ENCODE data around the gene TMPRSS13. TPM values are rescaled to one million over a fixed set of nuclear protein-coding genes. Genes with fewer than 3 reads are reported as not detected.

The TMPRSS13 gene
- total and polyA plus RNA-seq, 2 of the 13 experiments (the other 11 are each of a cell fraction or from before 2014, with no cell fraction given) = not detected

DNA sequence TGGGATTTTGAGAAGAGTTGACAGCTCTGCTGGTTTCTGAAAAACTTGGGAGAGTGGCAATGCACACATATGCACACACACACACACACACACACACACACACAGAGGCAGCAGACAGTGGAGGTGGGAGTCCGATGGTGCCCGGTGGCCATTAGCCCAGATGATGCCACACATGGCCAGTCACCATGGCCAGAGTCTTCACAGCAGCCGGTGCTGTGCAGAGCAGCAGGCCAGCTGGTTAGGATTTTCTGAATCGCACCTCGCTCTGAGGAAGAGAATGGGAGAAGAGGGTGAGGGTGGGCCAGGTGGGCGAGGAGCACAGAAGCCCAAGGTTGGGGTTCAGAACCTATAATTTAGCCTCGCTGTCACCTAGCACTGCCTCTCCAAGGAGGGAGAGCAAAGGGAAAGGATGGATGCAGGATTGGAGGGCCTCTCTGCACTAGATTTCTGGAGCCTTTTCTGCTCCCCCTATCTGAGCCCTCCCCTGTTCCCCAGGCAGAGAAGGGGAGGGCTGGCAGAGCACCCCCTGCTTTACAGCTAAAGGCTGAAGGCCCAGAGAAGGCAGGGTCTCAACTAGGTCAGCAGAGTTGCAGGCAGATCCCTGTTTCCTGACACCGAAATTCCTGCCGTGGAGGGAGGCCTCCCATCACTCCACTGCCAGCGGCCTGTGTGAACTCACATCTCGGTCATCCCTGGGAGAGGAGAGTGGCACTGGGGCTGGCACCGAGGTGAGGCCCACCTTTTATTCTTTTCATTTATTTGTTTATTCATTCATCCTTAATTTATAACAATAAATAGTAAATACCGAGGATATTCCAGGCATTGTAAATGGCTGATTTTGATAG is 27.0 kb downstream of the TMPRSS13 start:
- TF ChIP-seq ZNF720 (CRISPR knock-in tag; IDR thresholded peaks at IDR 0.05) = no peak
- no peak overlapping the region for H3K27ac ChIP-seq (ENCODE audit: extremely low read length, insufficient read depth, low read length)
- intact Hi-C loops (cut with micrococcal nuclease; ENCODE audit: unreplicated experiment) (loop anchor here (10.0 kb wide), 1 partner anchor 57 kb away; no protein-coding TSS in a partner anchor), in situ Hi-C loops (cut with HindIII; ENCODE audit: extremely low pct_ligation_motif_present, low pct_unique_long_range_greater_than_20kb) (no loop called here)
- DNase-seq (ENCODE audit: low spot score) (no peak), ATAC-seq (no peak), FAIRE-seq (no peak)
- no peaks in the 10 kb centered on the region for H3K36me3 ChIP-seq (replicated peaks in 1 of 2; ENCODE audit: control insufficient read depth in 1 of 2, insufficient read depth in 2 of 2, low read length in 2 of 2)
- no peaks in the 10 kb centered on the region for H4K20me1 ChIP-seq (ENCODE audit: insufficient read depth, low read length)
- H2AFZ ChIP-seq (ENCODE audit: low read length) = no peak overlapping the region
- H3K4me3 ChIP-seq (replicated peaks in 1 of 3; ENCODE audit: insufficient read depth in 1 of 3, low read depth in 2 of 3, low read length in 3 of 3) = no peak overlapping the region
- no peaks in the 10 kb centered on the region for H3K9me3 ChIP-seq (ENCODE audit: low read length)
- no peak overlapping the region for H3K4me2 ChIP-seq (ENCODE audit: low read depth, low read length)
- no peak overlapping the region for H3K9ac ChIP-seq (ENCODE audit: insufficient read depth, low read depth, low read length)
- no peaks in the 10 kb centered on the region for H3K79me2 ChIP-seq (ENCODE audit: insufficient read depth, low read length)
- CTCF ChIA-PET (ENCODE audit: low intra/inter-chr PET ratio, low total read pairs) = no interaction called here
- H3K27me3 ChIP-seq (ENCODE audit: control insufficient read depth in 1 of 2, insufficient read depth in 2 of 2, low read length in 2 of 2) = peaks cover 4 to 62% of the 10 kb centered on the region in 2 experiments; a peak in 3 of 5 replicates
- WGBS (ENCODE audit: low lambda C conversion rate) = 17% methylated on average over 12 of the region's 13 CpGs
- POLR2A ChIA-PET = no interaction called here
- BruUV-seq (replicated peaks) = no TSS peak
- no peaks in the 10 kb centered on the region for H3K4me1 ChIP-seq (ENCODE audit: insufficient read depth, low read length)

DNA sequence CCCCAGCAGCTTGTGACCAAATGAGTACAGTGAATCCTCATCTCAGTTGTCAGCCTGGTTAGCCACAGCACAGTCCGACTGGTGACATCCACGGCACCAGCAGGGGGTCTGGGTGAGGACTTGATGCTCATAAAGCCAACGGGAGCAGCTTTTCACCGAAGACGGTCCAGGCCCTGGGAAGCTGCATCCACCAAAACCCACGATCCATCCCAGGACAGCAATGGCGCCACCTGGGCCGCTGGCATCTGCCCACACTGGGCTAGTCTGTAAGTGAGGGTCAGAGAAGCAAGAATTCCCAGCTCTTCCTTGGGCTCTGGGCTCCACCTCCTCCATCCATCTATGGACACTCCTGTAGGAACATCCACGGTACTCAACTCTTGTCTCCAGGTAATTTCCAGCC is 27.6 kb downstream of the TMPRSS13 start:
- BruUV-seq (replicated peaks) = no TSS peak
- no peak for FAIRE-seq
- Histone ChIP-seq H3K36me3 (replicated peaks in 1 of 2; ENCODE audit: control insufficient read depth in 1 of 2, insufficient read depth in 2 of 2, low read length in 2 of 2) (no peaks in the 10 kb centered on the region), H3K79me2 (ENCODE audit: insufficient read depth, low read length) (no peaks in the 10 kb centered on the region), H3K27me3 (ENCODE audit: control insufficient read depth in 1 of 2, insufficient read depth in 2 of 2, low read length in 2 of 2) (peaks cover 4 to 63% of the 10 kb centered on the region in 2 experiments; a peak in 3 of 5 replicates), H3K9me3 (ENCODE audit: low read length) (no peaks in the 10 kb centered on the region), H4K20me1 (ENCODE audit: insufficient read depth, low read length) (no peaks in the 10 kb centered on the region), H3K4me2 (ENCODE audit: low read depth, low read length) (no peak overlapping the region), H3K27ac (ENCODE audit: extremely low read length, insufficient read depth, low read length) (no peak overlapping the region), H3K9ac (ENCODE audit: insufficient read depth, low read depth, low read length) (no peak overlapping the region), H2AFZ (ENCODE audit: low read length) (no peak overlapping the region), H3K4me3 (replicated peaks in 1 of 3; ENCODE audit: insufficient read depth in 1 of 3, low read depth in 2 of 3, low read length in 3 of 3) (no peak overlapping the region), H3K4me1 (ENCODE audit: insufficient read depth, low read length) (no peaks in the 10 kb centered on the region)
- in situ Hi-C loops (cut with HindIII; ENCODE audit: extremely low pct_ligation_motif_present, low pct_unique_long_range_greater_than_20kb) (no loop called here), intact Hi-C loops (cut with micrococcal nuclease; ENCODE audit: unreplicated experiment) (loop anchor here (10.0 kb wide), 1 partner anchor 57 kb away; no protein-coding TSS in a partner anchor)
- CTCF ChIA-PET (ENCODE audit: low intra/inter-chr PET ratio, low total read pairs) = no interaction called here
- no peak for ATAC-seq
- 23% methylated on average over 9 of the region's 9 CpGs for WGBS (ENCODE audit: low lambda C conversion rate)
- no peak for DNase-seq (ENCODE audit: low spot score)
- POLR2A ChIA-PET = no interaction called here
- TF ChIP-seq DNMT1 (CRISPR knock-in tag; IDR thresholded peaks at IDR 0.05) (no peak), HNRNPH1 (optimal IDR thresholded peaks at IDR 0.05; ENCODE audit: low read depth, low read length) (no peak), POLR2G (IDR thresholded peaks at IDR 0.05; ENCODE audit: low read depth, low read length) (no peak), ZNF605 (CRISPR knock-in tag; IDR thresholded peaks at IDR 0.05) (no peak)
- TF ChIP-seq, protein P1, sequence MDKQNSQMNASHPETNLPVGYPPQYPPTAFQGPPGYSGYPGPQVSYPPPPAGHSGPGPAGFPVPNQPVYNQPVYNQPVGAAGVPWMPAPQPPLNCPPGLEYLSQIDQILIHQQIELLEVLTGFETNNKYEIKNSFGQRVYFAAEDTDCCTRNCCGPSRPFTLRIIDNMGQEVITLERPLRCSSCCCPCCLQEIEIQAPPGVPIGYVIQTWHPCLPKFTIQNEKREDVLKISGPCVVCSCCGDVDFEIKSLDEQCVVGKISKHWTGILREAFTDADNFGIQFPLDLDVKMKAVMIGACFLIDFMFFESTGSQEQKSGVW (CRISPR knock-in tag; IDR thresholded peaks at IDR 0.05; ENCODE audit: borderline replicate concordance) = no peak
- TF ChIP-seq, protein P2, sequence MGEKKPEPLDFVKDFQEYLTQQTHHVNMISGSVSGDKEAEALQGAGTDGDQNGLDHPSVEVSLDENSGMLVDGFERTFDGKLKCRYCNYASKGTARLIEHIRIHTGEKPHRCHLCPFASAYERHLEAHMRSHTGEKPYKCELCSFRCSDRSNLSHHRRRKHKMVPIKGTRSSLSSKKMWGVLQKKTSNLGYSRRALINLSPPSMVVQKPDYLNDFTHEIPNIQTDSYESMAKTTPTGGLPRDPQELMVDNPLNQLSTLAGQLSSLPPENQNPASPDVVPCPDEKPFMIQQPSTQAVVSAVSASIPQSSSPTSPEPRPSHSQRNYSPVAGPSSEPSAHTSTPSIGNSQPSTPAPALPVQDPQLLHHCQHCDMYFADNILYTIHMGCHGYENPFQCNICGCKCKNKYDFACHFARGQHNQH (CRISPR knock-in tag; IDR thresholded peaks at IDR 0.05) = no peak
- TF ChIP-seq, protein P3, sequence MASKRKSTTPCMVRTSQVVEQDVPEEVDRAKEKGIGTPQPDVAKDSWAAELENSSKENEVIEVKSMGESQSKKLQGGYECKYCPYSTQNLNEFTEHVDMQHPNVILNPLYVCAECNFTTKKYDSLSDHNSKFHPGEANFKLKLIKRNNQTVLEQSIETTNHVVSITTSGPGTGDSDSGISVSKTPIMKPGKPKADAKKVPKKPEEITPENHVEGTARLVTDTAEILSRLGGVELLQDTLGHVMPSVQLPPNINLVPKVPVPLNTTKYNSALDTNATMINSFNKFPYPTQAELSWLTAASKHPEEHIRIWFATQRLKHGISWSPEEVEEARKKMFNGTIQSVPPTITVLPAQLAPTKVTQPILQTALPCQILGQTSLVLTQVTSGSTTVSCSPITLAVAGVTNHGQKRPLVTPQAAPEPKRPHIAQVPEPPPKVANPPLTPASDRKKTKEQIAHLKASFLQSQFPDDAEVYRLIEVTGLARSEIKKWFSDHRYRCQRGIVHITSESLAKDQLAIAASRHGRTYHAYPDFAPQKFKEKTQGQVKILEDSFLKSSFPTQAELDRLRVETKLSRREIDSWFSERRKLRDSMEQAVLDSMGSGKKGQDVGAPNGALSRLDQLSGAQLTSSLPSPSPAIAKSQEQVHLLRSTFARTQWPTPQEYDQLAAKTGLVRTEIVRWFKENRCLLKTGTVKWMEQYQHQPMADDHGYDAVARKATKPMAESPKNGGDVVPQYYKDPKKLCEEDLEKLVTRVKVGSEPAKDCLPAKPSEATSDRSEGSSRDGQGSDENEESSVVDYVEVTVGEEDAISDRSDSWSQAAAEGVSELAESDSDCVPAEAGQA (IDR thresholded peaks at IDR 0.05; ENCODE audit: low read depth) = no peak
- TF ChIP-seq, protein P3 (CRISPR knock-in tag; IDR thresholded peaks at IDR 0.05; ENCODE audit: borderline replicate concordance) = no peak

All from HepG2 (cell line).